Activated CD4-positive, alpha-beta T cell treated with anti-CD3 and anti-CD28 coated beads, Interleukin-2, amount 50 U/mL, for 48 hours (primary cell): Measurements from ENCODE around the gene TNIP2.
"Not testable (repeated sequence)": the region's sequence is repeated elsewhere in the genome, so short reads cannot be mapped to it uniquely, and the experiment has no call there.

Source experiments
- DNase-seq, 2 experiments: peaks; one replicate each; pipeline ENCODE4 v3.0.0-alpha.2; 2020

TNIP2 gene

GRCh38 chr4:2793586-2794485 lies 37.7 kb upstream of the TNIP2 start:
- DNase-seq, result peak; percentile 71 to 77

GRCh38 chr4:2792711-2793585 lies 36.8 kb upstream of the TNIP2 start, which contains the start of gene SH3BP2:
Gene SH3BP2 (plus strand): TSS chr4:2793085. CDS start chr4:2820618, 27,533 bp downstream.
- peak; percentile 78 to 81 for DNase-seq

- DNase-seq, result no peak
These were observed 36.2 kb upstream of the TNIP2 start for GRCh38 chr4:2792396-2792710.

- DNase-seq, result no peak
These were observed 35.6 kb upstream of the TNIP2 start for GRCh38 chr4:2791518-2792395.

- DNase-seq, result no peak
These were observed 34.7 kb upstream of the TNIP2 start for GRCh38 chr4:2790583-2791517.

GRCh38 chr4:2789793-2790582 lies 33.9 kb upstream of the TNIP2 start:
- no peak for DNase-seq

GRCh38 chr4:2789351-2789750 lies 33.2 kb upstream of the TNIP2 start:
- no peak for DNase-seq

- no peak for DNase-seq
These were observed 32.5 kb upstream of the TNIP2 start for GRCh38 chr4:2788532-2789103.

- no peak for DNase-seq
These were observed 32.0 kb upstream of the TNIP2 start for GRCh38 chr4:2788101-2788500.

- DNase-seq, result peak; percentile 51 to 56
These were observed 31.3 kb upstream of the TNIP2 start for GRCh38 chr4:2787230-2788100.

- no peak for DNase-seq
These were observed 30.7 kb upstream of the TNIP2 start for GRCh38 chr4:2786794-2787229.

- peak; percentile 68 to 73 for DNase-seq
These were observed 30.1 kb upstream of the TNIP2 start for GRCh38 chr4:2786152-2786671.

GRCh38 chr4:2785613-2786012 lies 29.5 kb upstream of the TNIP2 start:
- no peak for DNase-seq

GRCh38 chr4:2783790-2784189 lies 27.7 kb upstream of the TNIP2 start:
- DNase-seq, result no peak

- no peak for DNase-seq
These were observed 25.8 kb upstream of the TNIP2 start for GRCh38 chr4:2781911-2782310.

GRCh38 chr4:2780643-2781042 lies 24.5 kb upstream of the TNIP2 start:
- not testable (repeated sequence) for DNase-seq

- DNase-seq, result no peak
These were observed 15.1 kb upstream of the TNIP2 start for GRCh38 chr4:2771264-2771663.

- DNase-seq, result no peak
These were observed 12.8 kb upstream of the TNIP2 start for GRCh38 chr4:2768921-2769336.

- DNase-seq, result no peak
These were observed 12.0 kb upstream of the TNIP2 start for GRCh38 chr4:2768124-2768523.
